Nephron progenitor cell (in vitro differentiated cells): Measurements from ENCODE around the gene F13A1.

Experiments used
- DNase-seq: peaks from one replicate; pipeline ENCODE4 v3.0.0; 2021
- H3K27ac Mint-ChIP-seq: 2 replicates; pipeline ENCODE4 v1.8.0; 2021; ENCODE audit warnings: mild to moderate bottlenecking, moderate library complexity, mixed read lengths
- H3K27me3 Mint-ChIP-seq: 2 replicates; pipeline ENCODE4 v1.8.0; 2021; ENCODE audit warnings: mild to moderate bottlenecking, low read depth, mixed read lengths; ENCODE audit not compliant: poor library complexity
- H3K36me3 Mint-ChIP-seq: 2 replicates; pipeline ENCODE4 v1.8.0; 2021; ENCODE audit warnings: low read depth, mixed read lengths
- H3K4me1 Mint-ChIP-seq: 2 replicates; pipeline ENCODE4 v1.8.0; 2021; ENCODE audit warnings: mixed read lengths
- H3K4me3 Mint-ChIP-seq: 2 replicates; pipeline ENCODE4 v1.8.0; 2021; ENCODE audit warnings: mild to moderate bottlenecking, moderate library complexity, mixed read lengths
- H3K9me3 Mint-ChIP-seq: 2 replicates; pipeline ENCODE4 v1.8.0; 2021; ENCODE audit warnings: mild to moderate bottlenecking, moderate library complexity, mixed read lengths
- TF ChIP-seq, protein P1 (sequence below): fragments of 200-600 bp; sonication (generic); IDR thresholded peaks from 2 replicates; pipeline ENCODE4 v1.5.0; 2021; ENCODE audit warnings: antibody characterized with exemption

F13A1 gene

GRCh38 chr6:6248651-6249050, 71.8 kb downstream of the F13A1 start:
- no peak overlapping the region for H3K4me3 Mint-ChIP-seq
- H3K27me3 Mint-ChIP-seq, result peaks cover 3% of the 10 kb centered on the region
- TF ChIP-seq, protein P1, sequence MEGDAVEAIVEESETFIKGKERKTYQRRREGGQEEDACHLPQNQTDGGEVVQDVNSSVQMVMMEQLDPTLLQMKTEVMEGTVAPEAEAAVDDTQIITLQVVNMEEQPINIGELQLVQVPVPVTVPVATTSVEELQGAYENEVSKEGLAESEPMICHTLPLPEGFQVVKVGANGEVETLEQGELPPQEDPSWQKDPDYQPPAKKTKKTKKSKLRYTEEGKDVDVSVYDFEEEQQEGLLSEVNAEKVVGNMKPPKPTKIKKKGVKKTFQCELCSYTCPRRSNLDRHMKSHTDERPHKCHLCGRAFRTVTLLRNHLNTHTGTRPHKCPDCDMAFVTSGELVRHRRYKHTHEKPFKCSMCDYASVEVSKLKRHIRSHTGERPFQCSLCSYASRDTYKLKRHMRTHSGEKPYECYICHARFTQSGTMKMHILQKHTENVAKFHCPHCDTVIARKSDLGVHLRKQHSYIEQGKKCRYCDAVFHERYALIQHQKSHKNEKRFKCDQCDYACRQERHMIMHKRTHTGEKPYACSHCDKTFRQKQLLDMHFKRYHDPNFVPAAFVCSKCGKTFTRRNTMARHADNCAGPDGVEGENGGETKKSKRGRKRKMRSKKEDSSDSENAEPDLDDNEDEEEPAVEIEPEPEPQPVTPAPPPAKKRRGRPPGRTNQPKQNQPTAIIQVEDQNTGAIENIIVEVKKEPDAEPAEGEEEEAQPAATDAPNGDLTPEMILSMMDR, result no peak
- DNase-seq, result no peak
- H3K9me3 Mint-ChIP-seq, result no peaks in the 10 kb centered on the region
- H3K36me3 Mint-ChIP-seq, result no peaks in the 10 kb centered on the region
- H3K27ac Mint-ChIP-seq, result no peak overlapping the region
- H3K4me1 Mint-ChIP-seq, result peaks cover 10% of the 10 kb centered on the region

DNA sequence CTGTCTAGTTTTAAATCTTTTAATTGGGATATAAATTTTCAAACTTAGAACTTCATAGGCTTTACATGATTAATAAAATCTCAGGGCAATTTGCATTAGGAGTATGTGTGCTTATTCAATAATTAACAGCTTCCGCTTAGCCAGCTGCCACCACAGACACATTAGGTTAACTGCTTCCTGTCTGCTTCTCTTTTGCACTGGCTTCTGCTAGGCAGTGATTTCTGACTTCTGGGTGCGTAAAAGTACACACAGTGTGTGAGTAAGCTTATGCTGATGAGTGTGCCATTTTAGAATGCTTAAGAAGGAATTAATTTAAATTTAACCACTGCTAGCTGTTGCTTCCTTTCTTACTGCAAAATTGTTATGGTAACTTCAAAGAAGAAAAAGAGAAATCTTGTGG, 73.9 kb downstream of the F13A1 start:
- no peaks in the 10 kb centered on the region for H3K36me3 Mint-ChIP-seq
- peaks cover 3% of the 10 kb centered on the region for H3K27me3 Mint-ChIP-seq
- DNase-seq, result no peak

DNA sequence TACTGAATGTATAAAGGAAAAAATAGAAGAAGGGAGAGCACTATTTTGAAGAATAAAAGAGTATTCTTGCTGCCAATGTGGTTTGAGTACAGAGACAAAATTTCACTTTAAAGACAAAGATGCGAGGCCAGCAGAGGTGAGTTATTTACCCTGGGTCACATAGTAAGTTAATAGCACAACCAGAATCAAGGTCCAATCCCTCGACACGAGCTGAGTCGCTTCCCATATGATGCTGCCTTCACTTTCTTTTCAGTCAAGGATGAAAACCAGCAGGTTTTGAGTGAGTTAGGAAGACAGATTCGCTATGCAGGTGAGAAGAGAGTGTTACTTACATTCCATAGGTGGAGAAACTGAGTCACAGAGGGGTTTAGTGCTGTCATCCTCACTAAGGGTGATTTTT, 75.8 kb downstream of the F13A1 start:
- peaks cover 7% of the 10 kb centered on the region for H3K27me3 Mint-ChIP-seq
- peaks cover 10% of the 10 kb centered on the region for H3K4me1 Mint-ChIP-seq
- TF ChIP-seq, protein P1, result no peak
- no peaks in the 10 kb centered on the region for H3K36me3 Mint-ChIP-seq
- no peak for DNase-seq
- no peaks in the 10 kb centered on the region for H3K9me3 Mint-ChIP-seq
- no peak overlapping the region for H3K4me3 Mint-ChIP-seq
- no peak overlapping the region for H3K27ac Mint-ChIP-seq

More for the DNA sequence above, 73.9 kb downstream of the F13A1 start:
- Mint-ChIP-seq H3K9me3 (no peaks in the 10 kb centered on the region), H3K4me1 (peaks cover 10% of the 10 kb centered on the region), H3K27ac (no peak overlapping the region), H3K4me3 (no peak overlapping the region)
- TF ChIP-seq, protein P1, result no peak

DNA sequence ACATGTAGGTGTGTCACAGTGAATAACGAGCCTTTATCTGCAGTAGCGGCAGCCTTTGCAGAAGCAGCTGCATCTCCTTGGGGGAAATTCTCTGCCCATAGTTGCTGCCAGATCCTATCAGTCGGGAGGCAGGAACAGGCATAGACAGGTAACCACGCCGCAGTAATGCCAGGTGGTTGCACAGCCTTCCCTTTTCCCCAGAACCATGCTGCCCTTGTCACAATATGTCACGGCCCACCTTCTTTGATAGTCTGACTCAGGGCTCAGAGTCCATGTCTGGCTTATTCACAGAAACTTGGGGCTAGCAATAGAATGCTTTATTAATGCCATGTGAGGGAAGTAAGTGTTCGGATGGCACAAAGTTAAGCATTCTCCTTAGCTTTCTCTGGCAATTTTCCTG, 76.6 kb downstream of the F13A1 start:
- no peak overlapping the region for H3K4me3 Mint-ChIP-seq
- no peak for DNase-seq
- peaks cover 6% of the 10 kb centered on the region for H3K27me3 Mint-ChIP-seq
- H3K27ac Mint-ChIP-seq, result no peak overlapping the region
- no peaks in the 10 kb centered on the region for H3K36me3 Mint-ChIP-seq
- H3K4me1 Mint-ChIP-seq, result peaks cover 10% of the 10 kb centered on the region
- no peaks in the 10 kb centered on the region for H3K9me3 Mint-ChIP-seq
- TF ChIP-seq, protein P1, result no peak

DNA sequence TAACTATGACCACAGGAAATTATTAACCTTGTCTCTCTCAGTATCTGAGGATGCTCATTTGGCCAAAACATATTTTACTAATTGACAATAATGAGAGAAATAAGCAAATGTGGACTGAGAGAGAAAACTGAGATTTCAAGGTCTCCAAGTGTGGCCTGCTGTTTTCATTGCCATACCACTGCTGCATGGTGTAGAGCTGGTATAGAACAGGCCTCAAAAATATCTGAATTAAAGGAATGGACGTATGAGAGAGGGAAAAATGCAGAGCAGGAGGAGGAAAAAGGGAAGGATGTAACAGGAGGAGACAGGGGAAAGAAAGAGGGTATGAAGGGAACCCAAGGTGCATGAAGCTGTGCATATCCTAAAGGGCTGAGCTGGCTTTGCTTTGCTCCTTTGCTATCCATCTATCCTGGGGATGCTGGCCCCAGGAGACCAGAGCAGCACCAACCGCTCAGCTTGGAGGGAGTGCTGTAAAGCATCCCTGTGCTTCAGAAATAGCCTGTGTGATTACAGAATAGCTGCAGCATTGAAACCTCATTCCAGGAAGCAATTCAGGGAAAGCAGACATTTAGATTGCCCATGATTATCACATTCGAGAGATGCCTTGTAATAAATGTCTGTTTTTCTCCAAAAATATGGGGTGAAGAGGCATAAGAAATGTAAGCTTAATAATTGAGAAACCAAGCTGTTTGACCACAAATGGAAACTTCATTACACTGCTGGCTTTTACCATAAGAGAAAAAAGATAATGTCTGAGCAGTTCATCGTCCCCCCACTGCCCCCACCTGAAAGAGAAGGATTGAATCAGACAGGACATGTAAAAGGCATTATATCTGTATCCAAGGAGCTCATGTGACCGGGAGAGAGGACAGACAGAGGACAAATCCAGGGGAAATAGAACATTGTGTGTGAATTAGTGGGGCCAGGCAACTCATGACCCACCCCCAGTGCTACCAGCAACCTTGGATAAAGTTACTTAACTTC, 80.6 kb downstream of the F13A1 start:
- no peaks in the 10 kb centered on the region for H3K9me3 Mint-ChIP-seq
- TF ChIP-seq, protein P1, result no peak
- DNase-seq, result no peak
- no peaks in the 10 kb centered on the region for H3K4me1 Mint-ChIP-seq
- no peak overlapping the region for H3K4me3 Mint-ChIP-seq
- H3K27me3 Mint-ChIP-seq, result peaks cover 8% of the 10 kb centered on the region
- no peaks in the 10 kb centered on the region for H3K36me3 Mint-ChIP-seq
- H3K27ac Mint-ChIP-seq, result no peak overlapping the region
